DMS79 treated with DMSO at 0.1 percent for 48 hours (cell line): ENCODE results near the gene OR7C2.

Experiments
- DNase-seq: peaks from one replicate; lab custom pipeline; 2025; lab: John Stamatoyannopoulos, UW

OR7C2 gene

DNA sequence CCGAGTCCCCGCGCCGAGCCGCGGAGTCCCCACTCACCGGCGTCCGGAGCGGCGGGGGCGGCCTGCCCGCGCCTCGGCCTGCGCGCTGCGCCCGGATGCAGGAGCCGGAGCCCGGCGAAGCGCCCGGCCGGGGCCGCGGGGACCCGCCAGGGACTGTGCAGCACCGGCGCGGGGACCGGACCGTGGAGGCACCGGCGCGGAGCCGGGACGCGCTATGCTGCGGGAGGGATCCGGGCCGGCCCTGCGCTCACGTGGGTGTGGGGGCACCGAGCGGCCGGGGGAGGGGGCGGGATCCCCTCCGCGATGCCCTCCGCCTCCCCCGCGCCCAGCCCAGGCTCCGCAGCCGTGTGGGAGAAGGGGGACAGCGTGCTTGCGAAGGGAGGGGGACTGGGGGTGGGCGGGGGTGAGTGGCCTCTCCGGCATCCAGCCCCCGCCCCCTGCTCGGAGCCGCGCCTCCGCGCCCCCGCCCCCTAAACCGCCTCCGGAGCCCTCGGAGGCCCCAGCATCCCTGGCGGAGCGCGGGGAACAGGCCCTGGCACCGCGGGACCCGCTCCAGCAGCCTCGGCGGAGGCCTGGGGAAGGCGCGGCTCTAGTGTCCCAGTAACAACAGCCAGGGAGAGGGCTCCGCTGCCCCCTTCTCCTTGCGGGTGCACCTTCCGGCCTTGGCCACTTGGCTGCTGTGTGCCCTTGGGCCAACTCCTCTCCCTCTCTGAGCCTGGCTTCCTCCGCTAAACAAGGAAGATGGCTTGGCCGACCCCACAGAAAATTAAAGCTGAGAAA lies 38.4 kb downstream of the OR7C2 start, which contains the start of gene SLC1A6:
Gene SLC1A6, minus strand, starts transcription at position 389 of the 780 bp plus-strand sequence. CDS start 6,954 bp downstream, outside the sequence.
- DNase-seq, result no peak

GRCh38 chr19:14985133-14985532 lies 43.8 kb downstream of the OR7C2 start:
- no peak for DNase-seq
